ENCODE measurements around the gene SENP7.

DNA sequence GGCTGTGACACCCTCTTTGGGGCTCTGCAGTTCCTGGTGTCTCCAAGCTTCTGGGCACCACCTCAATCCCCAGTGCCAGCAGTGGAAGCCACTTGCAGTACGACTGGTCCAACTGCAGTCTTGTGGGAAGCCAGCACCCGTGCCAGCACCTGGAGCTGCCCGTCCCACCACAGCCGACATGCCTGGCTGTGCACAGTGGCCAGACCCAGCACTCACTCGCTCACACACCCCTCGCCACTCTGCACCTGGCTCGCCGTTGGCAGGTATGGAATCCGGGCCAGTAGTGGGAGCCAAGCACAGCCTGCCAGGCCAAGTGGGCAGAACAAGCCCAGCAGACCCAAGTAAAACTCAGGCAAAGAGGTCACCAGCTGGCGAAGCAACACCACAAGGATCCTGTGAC, 128.6 kb downstream of the SENP7 start:
- TF ChIP-seq CTCF (IDR thresholded peaks at IDR 0.05) (no peak), YY1 (IDR thresholded peaks at IDR 0.05; ENCODE audit: low read depth) (no peak), SIN3A (IDR thresholded peaks at IDR 0.05; ENCODE audit: borderline replicate concordance, low read depth, low read length) (no peak), TAF1 (IDR thresholded peaks at IDR 0.05; ENCODE audit: borderline replicate concordance, low read depth, low read length) (no peak), FOXM1 (IDR thresholded peaks at IDR 0.05; ENCODE audit: low read depth) (no peak), REST (IDR thresholded peaks at IDR 0.05; ENCODE audit: low read depth, low read length) (no peak), FOXJ3 (CRISPR knock-in tag; IDR thresholded peaks at IDR 0.05) (no peak), TEAD4 (IDR thresholded peaks at IDR 0.05; ENCODE audit: borderline replicate concordance, insufficient read depth) (no peak), EP300 (IDR thresholded peaks at IDR 0.05; ENCODE audit: borderline replicate concordance in 1 of 2, low read depth in 1 of 2, low read length in 1 of 2) (no peak), POLR2AphosphoS5 (IDR thresholded peaks at IDR 0.05; ENCODE audit: low read depth, low read length) (no peak), RXRA (IDR thresholded peaks at IDR 0.05; ENCODE audit: borderline replicate concordance, low read depth) (no peak), GATA2 (CRISPR knock-in tag; IDR thresholded peaks at IDR 0.05) (no peak)
- TF ChIP-seq, protein P1, sequence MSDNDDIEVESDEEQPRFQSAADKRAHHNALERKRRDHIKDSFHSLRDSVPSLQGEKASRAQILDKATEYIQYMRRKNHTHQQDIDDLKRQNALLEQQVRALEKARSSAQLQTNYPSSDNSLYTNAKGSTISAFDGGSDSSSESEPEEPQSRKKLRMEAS (IDR thresholded peaks at IDR 0.05; ENCODE audit: low read depth), result no peak
- TF ChIP-seq, protein P2, sequence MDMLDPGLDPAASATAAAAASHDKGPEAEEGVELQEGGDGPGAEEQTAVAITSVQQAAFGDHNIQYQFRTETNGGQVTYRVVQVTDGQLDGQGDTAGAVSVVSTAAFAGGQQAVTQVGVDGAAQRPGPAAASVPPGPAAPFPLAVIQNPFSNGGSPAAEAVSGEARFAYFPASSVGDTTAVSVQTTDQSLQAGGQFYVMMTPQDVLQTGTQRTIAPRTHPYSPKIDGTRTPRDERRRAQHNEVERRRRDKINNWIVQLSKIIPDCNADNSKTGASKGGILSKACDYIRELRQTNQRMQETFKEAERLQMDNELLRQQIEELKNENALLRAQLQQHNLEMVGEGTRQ (IDR thresholded peaks at IDR 0.05; ENCODE audit: borderline replicate concordance, low read depth, low read length), result no peak

Data from SK-N-SH (cell line).